Measurements from ENCODE around the gene FAM221B.

The FAM221B gene

DNA sequence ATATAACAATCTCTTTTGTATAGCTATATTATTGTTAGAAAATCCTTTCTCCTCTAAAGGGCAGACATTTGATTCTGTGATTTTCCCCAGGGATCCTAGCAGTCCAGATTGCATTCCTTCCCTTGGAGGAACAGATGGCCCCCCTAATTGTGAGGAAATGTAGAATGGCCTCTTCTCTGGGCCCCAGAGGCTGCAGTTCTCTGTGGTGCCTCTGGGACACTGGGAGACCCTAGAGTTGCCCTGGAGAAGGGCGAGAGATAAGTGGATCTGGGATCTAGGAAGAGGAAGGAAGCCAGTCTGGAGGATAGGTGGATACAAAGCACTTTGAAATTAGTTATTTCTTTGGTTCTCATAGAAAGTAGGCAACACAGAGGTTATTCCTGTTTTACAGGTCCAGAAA, 11.8 kb downstream of the FAM221B start:
- H3K4me3 ChIP-seq (ENCODE audit: low read depth, low read length): no peak overlapping the region
- TF ChIP-seq, protein P1, sequence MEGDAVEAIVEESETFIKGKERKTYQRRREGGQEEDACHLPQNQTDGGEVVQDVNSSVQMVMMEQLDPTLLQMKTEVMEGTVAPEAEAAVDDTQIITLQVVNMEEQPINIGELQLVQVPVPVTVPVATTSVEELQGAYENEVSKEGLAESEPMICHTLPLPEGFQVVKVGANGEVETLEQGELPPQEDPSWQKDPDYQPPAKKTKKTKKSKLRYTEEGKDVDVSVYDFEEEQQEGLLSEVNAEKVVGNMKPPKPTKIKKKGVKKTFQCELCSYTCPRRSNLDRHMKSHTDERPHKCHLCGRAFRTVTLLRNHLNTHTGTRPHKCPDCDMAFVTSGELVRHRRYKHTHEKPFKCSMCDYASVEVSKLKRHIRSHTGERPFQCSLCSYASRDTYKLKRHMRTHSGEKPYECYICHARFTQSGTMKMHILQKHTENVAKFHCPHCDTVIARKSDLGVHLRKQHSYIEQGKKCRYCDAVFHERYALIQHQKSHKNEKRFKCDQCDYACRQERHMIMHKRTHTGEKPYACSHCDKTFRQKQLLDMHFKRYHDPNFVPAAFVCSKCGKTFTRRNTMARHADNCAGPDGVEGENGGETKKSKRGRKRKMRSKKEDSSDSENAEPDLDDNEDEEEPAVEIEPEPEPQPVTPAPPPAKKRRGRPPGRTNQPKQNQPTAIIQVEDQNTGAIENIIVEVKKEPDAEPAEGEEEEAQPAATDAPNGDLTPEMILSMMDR (IDR thresholded peaks at IDR 0.05; ENCODE audit: low read depth, low read length): 0 out of 2 replicates have a peak, but pooled peaks have one; percentile 3

- peak within 1 kb of the TSS; percentile 81 for H3K4me3 ChIP-seq (ENCODE audit: low read depth, low read length)
- TF ChIP-seq, protein P1 (IDR thresholded peaks at IDR 0.05; ENCODE audit: low read depth, low read length): no peak
Observed at GRCh38 chr9:35814841-35815543, 13.5 kb downstream of the FAM221B start, which contains the start of gene HINT2. Gene HINT2 (minus strand): TSS chr9:35815042. CDS start chr9:35814979, 63 bp downstream.

DNA sequence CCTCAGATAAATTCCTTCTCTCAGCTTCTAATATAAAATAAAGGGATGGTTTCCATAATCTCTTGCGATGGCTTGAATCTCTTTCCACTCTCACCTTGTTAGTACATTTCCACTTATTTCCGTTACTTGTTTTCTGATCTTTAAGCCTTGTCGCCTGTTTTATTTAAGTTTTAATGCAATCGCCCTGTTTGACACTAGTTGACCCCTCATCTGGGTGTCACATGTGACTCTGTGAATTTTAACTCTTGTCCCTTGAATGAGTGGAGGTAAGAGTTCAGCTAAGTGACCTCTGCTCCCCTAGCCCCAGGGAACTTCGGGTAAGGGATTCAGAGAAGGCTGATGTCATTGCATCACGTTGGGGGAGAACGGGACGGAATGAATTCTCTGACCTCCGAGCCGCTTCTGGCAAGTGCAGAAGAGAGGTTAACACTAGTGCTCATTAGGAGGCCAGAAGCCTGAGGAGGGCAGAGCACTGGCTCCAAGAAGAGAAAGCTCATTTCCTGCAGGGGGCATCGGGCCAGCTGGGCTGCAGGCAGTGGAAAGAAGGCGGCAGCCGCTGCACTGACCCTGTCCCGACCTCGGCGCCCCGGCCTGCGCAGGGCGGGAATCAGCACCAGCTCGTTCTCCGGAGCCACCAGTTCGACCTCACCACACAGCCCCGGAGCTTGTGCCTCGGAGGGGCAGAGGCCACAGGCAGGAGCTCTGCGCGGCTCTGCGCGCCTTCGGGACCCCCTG, 14.3 kb downstream of the FAM221B start:
- TF ChIP-seq, protein P1 (IDR thresholded peaks at IDR 0.05; ENCODE audit: low read depth, low read length): peak; percentile 28; the same call in 1 of the 2 replicates
- H3K4me3 ChIP-seq (ENCODE audit: low read depth, low read length): peak overlapping the region; percentile 81

GRCh38 chr9:35813434-35814105, 15.0 kb downstream of the FAM221B start:
- TF ChIP-seq, protein P1 (IDR thresholded peaks at IDR 0.05; ENCODE audit: low read depth, low read length): 0 out of 2 replicates have a peak, but pooled peaks have one; percentile 12
- H3K4me3 ChIP-seq (ENCODE audit: low read depth, low read length): no peak overlapping the region; the same call in 1 of the 2 replicates

- TF ChIP-seq, protein P1 (IDR thresholded peaks at IDR 0.05; ENCODE audit: low read depth, low read length): no peak
- peak within 1 kb of the TSS; percentile 63 for H3K4me3 ChIP-seq (ENCODE audit: low read depth, low read length)
Observed at GRCh38 chr9:35812025-35812602, 16.4 kb downstream of the FAM221B start, which contains the start of gene SPAG8. Gene SPAG8 (minus strand): TSS chr9:35812262. CDS start chr9:35812147, 115 bp downstream.

GRCh38 chr9:35811381-35812024, 17.0 kb downstream of the FAM221B start:
- TF ChIP-seq, protein P1 (IDR thresholded peaks at IDR 0.05; ENCODE audit: low read depth, low read length): no peak
- peak overlapping the region; percentile 63 for H3K4me3 ChIP-seq (ENCODE audit: low read depth, low read length)
